Activated T-helper 1 cell treated with Interleukin-2 at 50 U/mL for 16 hours (primary cell): ENCODE data around the gene CPNE9.

Source experiments
- DNase-seq: peaks from one replicate; pipeline ENCODE4 v3.0.0-alpha.2; 2020; ENCODE audit warnings: low read depth

The CPNE9 gene

DNA sequence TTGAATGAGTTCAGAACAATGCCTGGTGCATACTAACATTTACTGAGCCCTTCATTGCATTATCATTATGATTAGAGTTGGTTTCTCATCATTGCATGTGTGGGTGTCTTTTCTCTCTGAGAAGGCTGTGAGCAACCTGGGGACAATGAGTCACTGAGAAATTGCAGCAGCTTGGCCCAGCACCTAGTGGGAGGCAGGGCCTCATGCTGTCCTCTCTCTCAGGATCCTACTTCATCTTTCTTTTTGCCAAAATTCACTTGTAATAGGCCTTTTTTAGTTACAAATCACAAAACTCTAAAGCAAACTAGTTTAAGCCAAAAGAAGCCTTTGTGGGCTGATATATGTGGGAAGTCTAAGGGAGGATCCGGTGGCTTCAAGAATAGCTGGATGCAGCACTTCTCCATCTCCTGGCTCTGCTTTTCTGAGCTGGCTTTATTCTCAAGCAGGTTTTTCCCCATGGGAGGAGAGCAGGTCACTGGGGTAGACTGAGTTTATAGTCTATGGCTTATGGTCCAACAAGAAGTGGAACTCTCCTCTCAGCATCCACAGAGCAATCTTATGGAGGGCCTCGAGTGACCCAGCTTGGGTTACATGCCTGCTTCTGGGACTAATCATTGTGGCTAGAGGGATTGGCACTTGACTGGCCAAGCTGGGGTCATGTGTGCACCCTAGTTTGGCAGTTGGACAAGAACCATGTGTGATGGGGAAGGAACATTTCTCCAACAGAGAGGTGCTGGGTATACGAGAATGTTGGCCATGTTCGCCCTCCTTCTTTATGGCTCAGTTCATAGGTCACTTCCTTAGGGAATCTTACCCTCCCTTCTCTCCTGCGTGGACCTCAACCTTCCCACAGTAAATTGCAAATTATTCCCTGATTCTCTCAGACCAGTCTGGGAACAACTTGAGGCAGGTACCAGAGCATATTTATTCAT lies 74.8 kb downstream of the CPNE9 start:
- no peak for DNase-seq

- DNase-seq = no peak
These were observed 75.5 kb downstream of the CPNE9 start for GRCh38 chr3:9779075-9779593.
